ENCODE data around the gene DLAT.

The DLAT gene

DNA sequence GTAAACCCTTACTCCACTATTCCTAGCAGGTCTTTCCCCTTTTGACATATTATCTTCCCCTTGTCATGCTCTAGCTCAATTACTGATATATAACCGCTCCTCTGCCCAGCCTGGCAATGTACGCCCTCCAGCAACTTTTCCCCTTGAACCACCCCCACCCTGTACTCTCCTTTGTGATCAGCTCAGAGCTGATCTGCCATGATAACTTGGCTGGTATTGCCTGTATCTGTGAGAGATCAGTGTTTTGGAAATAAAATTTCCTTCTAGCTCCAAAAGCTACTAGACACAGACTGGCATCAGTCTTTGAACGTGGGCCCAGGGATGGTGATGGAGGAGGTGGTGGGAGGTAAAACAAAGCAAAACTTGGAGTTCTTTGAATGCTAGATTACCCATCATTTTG lies 45.1 kb upstream of the DLAT start:
- in situ Hi-C loops (cut with HindIII; ENCODE audit: low sequenced_read_pairs) = no loop called here
- DNase-seq (ENCODE audit: low read depth, low spot score) = no peak
- H3K4me3 ChIP-seq (ENCODE audit: low read depth, low read length) = no peak overlapping the region
- TF ChIP-seq, protein P1, sequence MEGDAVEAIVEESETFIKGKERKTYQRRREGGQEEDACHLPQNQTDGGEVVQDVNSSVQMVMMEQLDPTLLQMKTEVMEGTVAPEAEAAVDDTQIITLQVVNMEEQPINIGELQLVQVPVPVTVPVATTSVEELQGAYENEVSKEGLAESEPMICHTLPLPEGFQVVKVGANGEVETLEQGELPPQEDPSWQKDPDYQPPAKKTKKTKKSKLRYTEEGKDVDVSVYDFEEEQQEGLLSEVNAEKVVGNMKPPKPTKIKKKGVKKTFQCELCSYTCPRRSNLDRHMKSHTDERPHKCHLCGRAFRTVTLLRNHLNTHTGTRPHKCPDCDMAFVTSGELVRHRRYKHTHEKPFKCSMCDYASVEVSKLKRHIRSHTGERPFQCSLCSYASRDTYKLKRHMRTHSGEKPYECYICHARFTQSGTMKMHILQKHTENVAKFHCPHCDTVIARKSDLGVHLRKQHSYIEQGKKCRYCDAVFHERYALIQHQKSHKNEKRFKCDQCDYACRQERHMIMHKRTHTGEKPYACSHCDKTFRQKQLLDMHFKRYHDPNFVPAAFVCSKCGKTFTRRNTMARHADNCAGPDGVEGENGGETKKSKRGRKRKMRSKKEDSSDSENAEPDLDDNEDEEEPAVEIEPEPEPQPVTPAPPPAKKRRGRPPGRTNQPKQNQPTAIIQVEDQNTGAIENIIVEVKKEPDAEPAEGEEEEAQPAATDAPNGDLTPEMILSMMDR (IDR thresholded peaks at IDR 0.05; ENCODE audit: low read depth, low read length) = no peak

DNA sequence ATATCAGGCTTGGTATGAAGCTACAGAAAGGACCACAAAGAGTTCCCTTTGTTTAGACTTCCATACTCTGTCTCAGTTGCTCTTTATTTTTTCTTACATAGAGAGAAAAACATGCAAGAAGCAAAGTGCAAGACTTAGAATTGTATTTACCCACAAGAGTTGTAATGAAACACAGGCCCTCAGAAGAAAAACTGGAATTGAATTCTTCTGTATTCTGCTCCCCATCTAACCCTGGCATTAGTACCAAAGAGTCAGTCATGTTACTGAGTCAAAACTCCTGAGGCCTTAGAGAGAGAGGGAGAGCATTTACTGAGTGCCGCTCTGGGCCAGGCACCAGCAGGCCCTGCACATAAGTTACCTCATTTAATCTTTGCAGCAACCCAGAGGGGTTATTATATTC lies 43.9 kb upstream of the DLAT start:
- no peak for DNase-seq (ENCODE audit: low read depth, low spot score)
- TF ChIP-seq, protein P1 (IDR thresholded peaks at IDR 0.05; ENCODE audit: low read depth, low read length) = no peak
- no peak overlapping the region for H3K4me3 ChIP-seq (ENCODE audit: low read depth, low read length)
- in situ Hi-C loops (cut with HindIII; ENCODE audit: low sequenced_read_pairs) = no loop called here

DNA sequence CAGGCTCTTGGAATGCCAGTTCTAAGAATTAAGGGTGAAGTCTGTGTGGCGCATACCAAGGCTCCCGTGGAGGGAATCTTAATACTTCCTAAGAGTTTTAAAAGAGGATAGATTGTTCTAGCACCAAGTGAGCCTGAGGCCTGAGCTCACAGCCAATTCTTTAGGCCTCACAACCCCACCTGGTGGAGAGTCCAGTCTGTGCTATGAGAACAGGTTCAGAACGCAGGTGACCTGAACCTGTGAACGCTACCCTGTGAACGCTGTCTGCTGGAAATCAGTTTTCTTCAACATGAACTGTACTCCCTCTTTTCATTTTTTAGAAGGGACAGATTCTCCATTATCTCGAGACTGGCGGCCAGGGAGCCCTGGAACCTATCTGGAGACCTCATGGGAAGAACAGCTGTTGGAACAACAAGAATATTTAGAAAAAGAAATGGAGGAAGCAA lies 43.2 kb upstream of the DLAT start:
- H3K4me3 ChIP-seq (ENCODE audit: low read depth, low read length) = no peak overlapping the region
- peak; percentile 56 for DNase-seq (ENCODE audit: low read depth, low spot score)
- in situ Hi-C loops (cut with HindIII; ENCODE audit: low sequenced_read_pairs) = no loop called here
- TF ChIP-seq, protein P1 (IDR thresholded peaks at IDR 0.05; ENCODE audit: low read depth, low read length) = peak; percentile 79

DNA sequence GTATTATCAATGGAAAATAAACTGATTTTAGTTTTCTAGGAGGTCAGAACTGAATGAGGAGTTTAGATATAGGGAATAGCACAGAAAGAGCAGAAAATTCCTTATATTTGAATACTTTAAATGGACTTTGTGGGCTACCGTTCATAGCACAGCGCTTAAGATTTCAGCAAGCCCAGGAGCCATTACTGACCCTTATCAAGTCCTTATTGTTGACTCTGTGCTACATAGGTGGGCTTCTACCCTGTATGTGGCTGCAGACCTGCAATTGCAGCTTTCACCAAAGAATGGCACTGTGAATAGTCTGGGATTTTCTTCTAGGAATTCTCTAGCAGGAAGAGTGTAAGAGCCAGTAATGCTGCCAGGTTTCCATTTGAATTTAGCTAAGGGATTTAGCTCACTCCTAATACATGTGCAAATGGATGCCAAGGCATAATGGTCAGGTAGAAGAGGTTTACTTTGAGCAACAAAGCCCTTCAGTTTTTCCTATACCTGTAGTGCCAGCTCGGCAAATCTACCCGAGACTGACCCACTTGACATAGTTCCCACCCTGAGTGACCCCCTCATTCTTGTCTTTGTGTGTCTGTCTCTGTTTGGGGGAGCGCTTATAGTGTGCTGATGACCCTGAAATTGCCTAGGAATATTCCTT lies 42.5 kb upstream of the DLAT start:
- TF ChIP-seq, protein P1 (IDR thresholded peaks at IDR 0.05; ENCODE audit: low read depth, low read length) = no peak
- no peak overlapping the region for H3K4me3 ChIP-seq (ENCODE audit: low read depth, low read length)
- in situ Hi-C loops (cut with HindIII; ENCODE audit: low sequenced_read_pairs) = no loop called here

DNA sequence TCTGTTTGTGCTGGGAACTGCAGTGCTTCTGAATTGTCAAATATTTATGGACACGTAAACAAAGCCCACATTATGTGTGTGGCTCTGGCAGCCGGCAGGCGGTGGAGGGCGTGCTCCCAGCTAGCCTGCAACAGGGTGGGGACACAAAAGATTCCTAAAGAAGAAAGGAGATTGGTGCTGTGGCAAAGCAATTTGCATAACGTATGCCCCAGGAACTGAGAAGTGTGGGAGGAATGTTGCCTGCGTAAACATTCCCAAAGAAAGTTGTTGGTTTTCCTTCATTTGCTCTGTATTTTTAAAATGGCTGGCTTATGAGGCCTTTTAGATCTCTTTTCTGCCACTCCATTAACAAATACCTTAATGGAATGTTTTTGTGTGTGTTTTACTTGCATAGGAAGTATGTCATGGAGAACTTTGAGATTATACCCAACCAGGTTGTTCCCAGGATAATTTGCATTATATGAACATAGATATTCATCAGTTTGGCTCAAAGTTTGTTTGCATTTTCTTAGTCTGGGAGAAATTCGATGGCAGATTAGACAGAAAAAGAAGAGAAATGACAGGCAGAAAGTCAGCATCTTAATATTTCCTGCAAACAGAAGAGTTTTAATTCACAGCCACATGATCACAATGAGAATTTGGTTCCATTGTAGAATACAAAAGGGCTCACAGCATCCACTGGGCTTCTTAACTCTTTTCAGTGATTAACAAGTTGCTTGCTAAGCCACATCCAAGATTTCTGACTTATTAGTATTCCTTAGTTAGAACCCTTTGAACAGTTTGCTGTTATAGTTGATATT lies 41.8 kb upstream of the DLAT start:
- DNase-seq (ENCODE audit: low read depth, low spot score) = peak; percentile 46
- TF ChIP-seq, protein P1 (IDR thresholded peaks at IDR 0.05; ENCODE audit: low read depth, low read length) = no peak
- H3K4me3 ChIP-seq (ENCODE audit: low read depth, low read length) = no peak overlapping the region
- in situ Hi-C loops (cut with HindIII; ENCODE audit: low sequenced_read_pairs) = no loop called here

More for the DNA sequence above, 42.5 kb upstream of the DLAT start:
- no peak for DNase-seq (ENCODE audit: low read depth, low spot score)

DNA sequence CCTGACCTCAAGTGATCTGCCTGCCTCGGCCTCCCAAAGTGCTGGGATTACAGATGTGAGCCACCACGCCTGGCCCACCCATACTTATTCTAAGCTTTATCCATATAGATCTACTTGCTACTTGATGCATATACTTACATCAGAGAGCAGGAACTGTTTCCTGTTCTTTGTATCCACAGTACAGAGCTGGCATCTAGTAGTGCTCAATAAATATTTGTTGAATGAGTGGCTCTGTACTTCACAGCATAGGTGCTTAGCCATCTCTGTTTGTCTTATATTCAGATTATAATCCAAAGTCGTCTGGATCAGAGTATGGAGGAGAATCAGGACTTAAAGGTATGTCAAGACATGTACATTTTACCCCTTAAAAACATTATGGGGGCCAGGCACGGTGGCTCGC lies 38.6 kb upstream of the DLAT start:
- in situ Hi-C loops (cut with HindIII; ENCODE audit: low sequenced_read_pairs) = no loop called here
- TF ChIP-seq, protein P1 (IDR thresholded peaks at IDR 0.05; ENCODE audit: low read depth, low read length) = no peak
- no peak overlapping the region for H3K4me3 ChIP-seq (ENCODE audit: low read depth, low read length)
- DNase-seq (ENCODE audit: low read depth, low spot score) = no peak

Measured in astrocyte of the spinal cord (primary cell).